ENCODE results near the gene NR1I3.

Gene NR1I3, protein sequence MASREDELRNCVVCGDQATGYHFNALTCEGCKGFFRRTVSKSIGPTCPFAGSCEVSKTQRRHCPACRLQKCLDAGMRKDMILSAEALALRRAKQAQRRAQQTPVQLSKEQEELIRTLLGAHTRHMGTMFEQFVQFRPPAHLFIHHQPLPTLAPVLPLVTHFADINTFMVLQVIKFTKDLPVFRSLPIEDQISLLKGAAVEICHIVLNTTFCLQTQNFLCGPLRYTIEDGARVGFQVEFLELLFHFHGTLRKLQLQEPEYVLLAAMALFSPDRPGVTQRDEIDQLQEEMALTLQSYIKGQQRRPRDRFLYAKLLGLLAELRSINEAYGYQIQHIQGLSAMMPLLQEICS

DNA sequence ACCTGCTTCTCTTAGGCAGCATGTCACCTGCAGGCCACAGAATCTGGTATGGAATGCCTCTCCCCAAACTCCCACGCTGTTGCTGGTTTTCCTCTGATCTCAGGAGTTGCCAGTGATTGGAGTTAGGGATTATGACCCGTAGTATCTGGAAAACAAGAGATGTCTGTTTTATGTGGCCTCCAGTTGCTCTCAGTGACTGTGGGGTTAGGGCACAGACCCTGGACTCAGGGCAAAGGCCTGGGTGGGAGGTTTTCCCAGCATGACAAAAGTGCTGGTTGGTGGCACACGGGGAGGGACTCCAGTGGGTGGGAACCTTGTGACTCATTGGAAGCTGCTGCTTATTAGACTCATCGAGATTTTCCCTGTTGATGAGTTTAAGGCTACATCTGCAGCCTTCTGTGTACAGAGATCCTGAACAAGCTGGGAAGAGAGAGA lies at the start of gene NR1I3:
TSS of gene NR1I3 (minus strand) at position 165 of the 435 bp plus-strand sequence. CDS start 1,638 bp downstream, outside the sequence.
- H3K4me3 ChIP-seq (ENCODE audit: low read length), result no peak within 1 kb of the TSS
- TF ChIP-seq ZNF274 (IDR thresholded peaks at IDR 0.05; ENCODE audit: low read depth, low read length), result no peak

DNA sequence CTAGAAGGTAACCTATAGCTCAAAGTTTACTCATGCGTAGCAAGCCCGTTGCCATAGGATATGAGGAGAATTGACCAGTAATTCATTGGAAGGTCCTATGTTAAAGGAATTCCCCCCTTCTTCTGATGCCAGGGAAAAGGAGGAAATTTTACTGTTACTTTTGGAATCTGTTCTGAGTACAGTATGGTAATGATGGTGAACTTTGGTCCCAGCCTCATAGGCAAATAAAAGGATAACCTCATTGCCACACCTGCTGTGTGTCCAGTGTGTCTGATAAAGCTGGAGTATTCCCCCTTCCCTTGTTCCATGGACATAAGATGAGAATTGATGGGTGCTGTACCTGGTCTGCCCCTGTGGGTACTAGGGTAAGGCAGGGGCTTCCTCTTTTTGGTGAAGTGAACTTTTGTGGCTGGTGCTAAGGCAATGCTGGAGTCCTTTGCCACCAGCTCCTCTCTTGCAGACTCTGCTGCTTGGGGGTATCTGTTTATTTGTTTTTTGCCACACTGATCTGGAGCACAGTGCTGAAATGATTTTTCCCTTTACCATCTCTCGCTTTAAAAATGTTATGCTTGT lies 49.6 kb upstream of the NR1I3 start:
- no peak overlapping the region for H3K4me3 ChIP-seq (ENCODE audit: low read length)
- no peak for TF ChIP-seq ZNF274 (IDR thresholded peaks at IDR 0.05; ENCODE audit: low read depth, low read length)

- TF ChIP-seq ZNF274 (IDR thresholded peaks at IDR 0.05; ENCODE audit: low read depth, low read length), result no peak
These were observed 47.5 kb upstream of the NR1I3 start for GRCh38 chr1:161285521-161285920.

GRCh38 chr1:161285113-161285512 lies 47.1 kb upstream of the NR1I3 start:
- H3K4me3 ChIP-seq (ENCODE audit: low read length), result no peak overlapping the region
- no peak for TF ChIP-seq ZNF274 (IDR thresholded peaks at IDR 0.05; ENCODE audit: low read depth, low read length)

More at GRCh38 chr1:161285521-161285920, 47.5 kb upstream of the NR1I3 start:
- H3K4me3 ChIP-seq (ENCODE audit: low read length), result no peak overlapping the region

DNA sequence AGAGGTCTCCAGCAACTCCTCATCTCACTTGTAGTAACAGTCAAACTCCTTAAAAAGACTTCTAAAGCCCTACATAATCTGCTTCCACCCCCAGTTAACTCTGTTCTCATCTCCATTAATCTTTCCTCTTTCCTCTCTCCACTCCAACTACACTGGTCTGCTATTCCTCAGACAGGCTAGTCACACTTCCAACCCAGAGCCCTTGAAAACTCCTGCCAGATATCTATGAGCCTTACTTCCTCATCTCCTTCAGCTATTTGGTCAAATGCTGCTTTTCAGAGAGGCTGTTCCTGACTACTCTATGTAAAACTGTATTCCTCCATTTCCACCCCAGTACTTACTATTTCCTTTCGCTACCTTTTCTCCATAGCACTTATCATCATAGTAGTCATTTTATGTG lies 45.0 kb upstream of the NR1I3 start:
- no peak overlapping the region for H3K4me3 ChIP-seq (ENCODE audit: low read length)
- TF ChIP-seq ZNF274 (IDR thresholded peaks at IDR 0.05; ENCODE audit: low read depth, low read length), result no peak

DNA sequence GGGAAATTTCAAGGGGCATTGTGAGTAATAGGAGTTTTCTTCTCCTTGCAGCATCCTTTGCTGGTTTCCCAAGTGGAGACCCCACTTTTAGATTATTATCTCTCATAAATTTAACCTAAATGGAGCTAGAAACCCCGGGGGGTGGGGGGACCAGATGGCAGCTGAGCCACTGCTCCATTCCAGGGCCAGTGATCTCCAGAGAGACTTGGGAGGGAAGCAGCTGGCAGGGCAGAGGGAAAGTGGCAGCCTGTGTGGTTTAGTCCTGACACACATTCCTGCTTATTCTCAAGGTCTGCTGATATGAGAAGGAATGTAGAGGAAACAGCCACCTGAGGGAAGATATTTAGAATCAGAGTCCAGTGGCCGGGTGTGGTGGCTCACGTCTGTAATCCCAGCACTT lies 36.9 kb upstream of the NR1I3 start:
- no peak overlapping the region for H3K4me3 ChIP-seq (ENCODE audit: low read length)
- TF ChIP-seq ZNF274 (IDR thresholded peaks at IDR 0.05; ENCODE audit: low read depth, low read length), result no peak

DNA sequence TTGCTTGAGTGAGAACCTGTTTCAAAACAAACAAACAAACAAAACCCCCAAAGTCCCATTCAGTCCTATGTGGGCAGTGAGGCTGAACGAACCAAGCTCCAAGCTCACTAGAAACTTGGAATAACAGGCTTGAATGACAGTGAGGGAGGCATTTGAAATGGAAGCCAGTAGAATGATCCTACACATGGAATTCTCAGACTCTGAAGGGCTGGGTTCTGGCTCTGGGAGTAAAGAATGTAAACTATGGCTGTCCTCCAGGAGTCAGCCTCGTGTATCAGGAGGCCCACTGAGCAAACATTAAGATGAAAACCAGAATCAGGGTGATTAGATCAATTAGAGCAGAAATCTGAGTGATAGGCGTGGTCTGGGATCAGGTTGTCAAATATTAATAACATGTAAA lies 35.4 kb upstream of the NR1I3 start:
- H3K4me3 ChIP-seq (ENCODE audit: low read length), result no peak overlapping the region
- no peak for TF ChIP-seq ZNF274 (IDR thresholded peaks at IDR 0.05; ENCODE audit: low read depth, low read length)

- no peak for TF ChIP-seq ZNF274 (IDR thresholded peaks at IDR 0.05; ENCODE audit: low read depth, low read length)
- H3K4me3 ChIP-seq (ENCODE audit: low read length), result no peak overlapping the region
These were observed 29.3 kb upstream of the NR1I3 start for GRCh38 chr1:161267321-161267720.

- no peak for TF ChIP-seq ZNF274 (IDR thresholded peaks at IDR 0.05; ENCODE audit: low read depth, low read length)
- no peak overlapping the region for H3K4me3 ChIP-seq (ENCODE audit: low read length)
These were observed 28.8 kb upstream of the NR1I3 start for GRCh38 chr1:161266836-161267235.

GRCh38 chr1:161266202-161266601 lies 28.2 kb upstream of the NR1I3 start:
- no peak for TF ChIP-seq ZNF274 (IDR thresholded peaks at IDR 0.05; ENCODE audit: low read depth, low read length)
- no peak overlapping the region for H3K4me3 ChIP-seq (ENCODE audit: low read length)

DNA sequence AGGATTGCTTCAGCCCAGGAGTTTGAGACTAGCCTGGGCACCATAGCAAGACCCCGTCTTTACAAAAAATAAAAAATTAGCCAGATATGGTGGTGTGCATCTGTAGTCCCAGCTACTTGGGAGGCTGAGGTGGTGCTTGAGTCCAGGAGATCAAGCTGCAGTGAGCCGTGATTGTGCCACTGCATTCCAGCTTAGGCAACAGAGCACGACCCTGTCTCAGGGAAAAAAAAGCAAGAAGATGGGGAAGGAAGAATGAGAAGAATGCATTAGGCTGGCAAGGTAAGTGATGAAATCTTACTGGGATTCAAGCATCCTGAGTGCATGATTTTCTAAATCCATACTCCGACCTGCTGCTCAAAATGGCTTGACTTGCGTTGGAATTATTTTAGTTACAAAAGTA lies 27.3 kb upstream of the NR1I3 start:
- TF ChIP-seq ZNF274 (IDR thresholded peaks at IDR 0.05; ENCODE audit: low read depth, low read length), result no peak
- no peak overlapping the region for H3K4me3 ChIP-seq (ENCODE audit: low read length)

GRCh38 chr1:161261261-161262235 lies 23.5 kb upstream of the NR1I3 start:
- TF ChIP-seq ZNF274 (IDR thresholded peaks at IDR 0.05; ENCODE audit: low read depth, low read length), result no peak
- no peak overlapping the region for H3K4me3 ChIP-seq (ENCODE audit: low read length)

- TF ChIP-seq ZNF274 (IDR thresholded peaks at IDR 0.05; ENCODE audit: low read depth, low read length), result no peak
- no peak overlapping the region for H3K4me3 ChIP-seq (ENCODE audit: low read length)
These were observed 22.6 kb upstream of the NR1I3 start for GRCh38 chr1:161260376-161261260.

All from GM08714 (cell line).